ENCODE measurements around the gene UMOD.
"Not testable (repeated sequence)": the region's sequence is repeated elsewhere in the genome, so short reads cannot be mapped to it uniquely, and the experiment has no call there.

UMOD gene

DNA sequence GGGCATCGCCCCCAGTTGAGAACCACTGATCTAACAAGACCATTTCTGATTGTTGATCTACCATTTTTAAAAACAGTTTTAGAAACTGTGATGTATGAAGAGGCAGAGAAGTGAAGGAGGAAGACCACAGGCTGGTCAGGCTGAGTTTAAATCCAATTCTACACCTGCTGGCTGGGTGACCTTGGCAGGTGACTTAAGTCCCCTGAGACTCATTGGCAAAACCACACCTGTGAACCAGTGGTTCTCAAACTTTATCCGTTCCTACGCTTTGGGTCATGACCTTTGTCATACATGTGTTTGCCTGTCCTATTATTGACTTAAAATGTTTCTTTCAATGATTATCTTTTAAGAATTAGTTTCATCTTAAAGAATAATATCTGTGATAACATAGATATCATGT lies 27.5 kb downstream of the UMOD start:
- no peak overlapping the region for H3K27ac ChIP-seq
- H3K4me3 ChIP-seq: no peak overlapping the region

DNA sequence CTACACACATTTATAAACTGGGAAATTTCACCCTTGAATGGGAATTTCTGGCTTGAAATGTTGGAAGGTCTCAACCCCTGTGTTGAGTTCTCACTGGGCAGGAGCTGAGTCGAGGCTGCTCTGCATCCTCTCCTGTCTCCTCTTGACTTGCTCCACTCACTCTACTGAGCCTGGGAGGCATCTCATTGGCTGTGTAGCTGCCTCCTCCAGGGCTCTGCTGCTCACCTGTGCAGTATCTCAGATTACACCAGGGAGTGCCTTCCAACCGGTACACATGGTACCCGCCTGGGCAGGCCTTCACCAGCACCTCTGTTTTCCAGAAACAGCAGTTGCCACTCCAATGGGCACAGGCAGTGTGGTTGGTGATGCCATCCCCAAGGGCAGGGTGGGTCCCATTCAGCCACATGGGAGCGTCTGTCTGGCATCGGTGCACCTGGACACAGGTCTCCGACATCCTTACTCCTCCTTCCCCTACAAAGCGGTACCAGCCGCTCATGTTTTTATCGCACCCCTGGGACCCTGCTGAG lies 28.9 kb downstream of the UMOD start:
- Histone ChIP-seq H3K27ac (no peak overlapping the region), H3K4me3 (no peak overlapping the region)

DNA sequence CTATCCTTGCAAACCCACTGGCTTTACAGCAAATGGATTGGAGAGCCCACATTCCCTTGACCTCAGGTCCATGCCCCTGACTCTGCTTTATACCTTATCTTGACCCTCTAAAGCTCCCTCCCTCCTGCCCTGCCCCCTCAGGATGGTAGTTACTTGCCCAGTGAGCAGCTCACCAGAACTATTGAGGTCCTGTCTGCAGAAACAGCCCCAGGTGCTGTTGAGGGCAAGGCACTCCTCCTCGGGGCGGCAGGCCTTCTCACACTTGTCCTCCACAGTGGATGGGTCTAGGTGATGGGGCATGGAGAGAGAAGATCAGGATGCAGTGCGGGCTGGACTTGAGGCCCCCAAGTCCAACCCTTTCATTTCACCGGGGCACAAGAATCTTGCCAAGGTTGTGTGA lies 29.8 kb downstream of the UMOD start:
- H3K27ac ChIP-seq: no peak overlapping the region
- no peak overlapping the region for H3K4me3 ChIP-seq

DNA sequence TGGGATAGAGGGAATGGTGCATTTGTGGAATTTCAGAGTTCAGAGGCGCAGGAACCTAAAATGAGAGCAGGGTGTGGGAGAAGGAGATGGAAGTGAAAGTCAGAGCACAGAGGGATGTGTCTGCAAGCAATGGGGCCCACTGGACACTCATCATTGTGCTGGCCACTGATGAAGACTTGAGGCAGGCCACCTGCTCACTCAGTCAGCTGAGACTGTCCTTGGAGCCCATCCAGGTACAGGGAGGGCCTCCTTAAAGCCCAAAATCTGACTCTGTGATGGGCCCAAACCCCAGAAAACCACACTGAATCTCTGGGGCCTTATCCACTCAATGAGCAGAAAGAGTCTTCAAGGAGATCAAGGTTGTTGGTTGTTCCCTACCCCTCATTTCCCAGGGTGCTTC lies 30.8 kb downstream of the UMOD start:
- no peak overlapping the region for H3K4me3 ChIP-seq
- no peak overlapping the region for H3K27ac ChIP-seq

DNA sequence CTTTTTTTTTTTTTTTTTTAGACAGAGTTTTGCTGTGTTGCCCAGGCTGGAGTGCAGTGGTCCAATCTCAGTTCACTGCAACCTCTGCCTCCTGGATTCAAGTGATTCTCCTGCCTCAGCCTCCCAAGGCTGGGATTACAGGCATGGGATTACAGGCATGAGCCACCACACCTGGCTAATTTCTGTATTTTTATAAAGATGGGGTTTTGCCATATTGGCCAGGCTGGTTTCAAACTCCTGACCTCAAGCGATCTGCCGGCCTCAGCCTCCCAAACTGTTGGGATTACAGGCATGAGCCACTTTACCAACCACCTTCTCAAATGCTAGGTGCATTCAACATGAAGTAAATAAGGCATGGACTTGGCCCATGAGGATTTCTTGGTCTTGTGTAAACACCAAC lies 31.5 kb downstream of the UMOD start:
- not testable (repeated sequence) for H3K4me3 ChIP-seq, H3K27ac ChIP-seq

DNA sequence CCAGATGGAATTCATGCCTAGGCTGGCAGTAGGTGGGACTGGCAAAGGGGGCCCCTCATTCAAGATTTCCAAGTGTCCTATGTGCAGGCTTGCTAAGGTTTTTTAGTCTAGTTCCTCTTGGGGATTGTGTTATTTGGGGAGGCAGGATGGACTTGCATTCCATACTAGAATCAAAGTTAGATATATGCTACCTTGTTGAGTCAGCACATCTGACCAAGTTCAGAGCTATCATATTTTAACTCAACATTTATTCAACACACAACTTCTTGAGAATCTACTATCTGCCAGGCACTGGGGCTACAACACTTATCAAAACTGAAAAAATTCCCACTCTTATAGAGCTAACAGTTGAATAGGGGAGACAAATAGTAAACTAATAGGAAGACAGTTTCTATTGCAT lies 31.9 kb downstream of the UMOD start:
- H3K27ac ChIP-seq: no peak overlapping the region
- no peak overlapping the region for H3K4me3 ChIP-seq

DNA sequence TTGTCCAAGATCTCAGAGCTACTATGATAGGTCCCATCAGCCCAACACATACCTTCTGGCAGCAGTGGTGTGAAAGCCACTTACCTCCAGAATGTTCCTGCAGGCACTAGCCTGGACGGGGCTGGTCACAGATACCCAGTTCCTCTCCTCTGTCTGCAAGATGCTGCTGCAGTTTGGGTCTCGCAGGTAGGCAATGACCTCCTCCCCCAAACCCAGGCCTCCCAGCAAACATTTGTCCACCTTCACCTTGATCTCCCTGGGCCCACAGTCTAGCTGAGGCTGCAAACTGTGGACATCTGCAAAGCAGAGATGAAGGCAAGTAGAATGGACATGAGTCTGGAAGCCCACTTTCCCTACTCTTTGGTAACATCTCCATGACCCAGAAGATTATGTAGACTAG lies 32.3 kb downstream of the UMOD start:
- no peak overlapping the region for H3K27ac ChIP-seq
- H3K4me3 ChIP-seq: no peak overlapping the region

DNA sequence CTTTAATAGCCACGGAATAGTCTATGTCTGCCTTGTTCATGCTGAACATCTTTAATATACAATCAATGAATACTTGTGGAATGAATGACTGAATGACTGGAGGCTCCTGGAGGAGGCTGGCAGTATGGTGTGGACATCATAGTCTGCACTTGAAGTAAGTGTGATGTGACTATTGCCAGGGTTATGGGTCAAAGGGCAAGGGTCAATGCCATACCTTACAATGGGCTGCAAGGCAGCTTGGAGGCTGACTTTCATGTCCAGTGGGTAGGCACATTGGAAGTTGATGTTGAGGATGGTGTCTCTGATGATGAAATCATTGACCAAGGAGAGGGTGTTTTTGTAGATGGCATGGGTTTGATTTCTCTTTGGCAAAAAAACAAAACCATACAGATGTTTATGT lies 33.1 kb downstream of the UMOD start:
- H3K4me3 ChIP-seq: no peak overlapping the region

DNA sequence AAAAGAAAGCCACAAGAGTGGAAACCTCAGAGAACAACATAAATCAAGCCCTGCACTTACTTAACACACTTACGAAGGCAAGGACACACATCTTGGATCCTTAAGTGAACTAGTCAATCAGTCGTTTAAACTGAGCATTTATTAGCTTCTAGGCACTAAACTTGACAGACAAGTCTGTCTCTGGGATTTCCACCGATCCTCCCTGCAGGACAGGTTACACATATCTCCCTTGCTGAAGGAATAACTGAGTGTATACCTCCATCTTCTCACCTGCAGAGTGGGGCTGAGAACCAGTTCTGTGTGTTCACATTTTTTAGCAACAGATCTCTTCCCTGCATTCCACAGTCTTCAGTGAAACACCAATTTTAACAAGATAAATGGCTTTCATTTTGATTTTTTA lies 34.1 kb downstream of the UMOD start:
- Histone ChIP-seq H3K27ac (no peak overlapping the region), H3K4me3 (no peak overlapping the region)

More for the DNA sequence above, 33.1 kb downstream of the UMOD start:
- no peak overlapping the region for H3K27ac ChIP-seq

DNA sequence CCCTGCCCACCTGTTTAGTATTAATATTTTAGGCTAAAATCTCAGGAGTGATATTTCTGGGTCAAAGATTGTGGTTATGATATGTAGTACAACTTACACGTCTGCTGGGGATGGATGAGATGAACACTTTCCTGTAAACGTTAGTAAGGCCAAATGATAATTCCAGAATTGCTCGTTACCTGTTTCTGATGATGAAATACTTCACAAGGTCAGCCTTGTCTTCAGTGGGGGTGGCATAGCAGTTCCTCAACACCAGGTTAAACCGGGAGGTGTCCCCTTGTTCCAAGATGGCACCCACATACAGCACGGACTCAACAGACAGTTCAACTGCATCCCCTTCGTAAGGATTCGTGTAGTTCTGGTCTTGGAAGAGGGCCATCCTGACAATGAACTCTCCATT lies 34.5 kb downstream of the UMOD start:
- no peak overlapping the region for H3K27ac ChIP-seq
- H3K4me3 ChIP-seq: no peak overlapping the region

DNA sequence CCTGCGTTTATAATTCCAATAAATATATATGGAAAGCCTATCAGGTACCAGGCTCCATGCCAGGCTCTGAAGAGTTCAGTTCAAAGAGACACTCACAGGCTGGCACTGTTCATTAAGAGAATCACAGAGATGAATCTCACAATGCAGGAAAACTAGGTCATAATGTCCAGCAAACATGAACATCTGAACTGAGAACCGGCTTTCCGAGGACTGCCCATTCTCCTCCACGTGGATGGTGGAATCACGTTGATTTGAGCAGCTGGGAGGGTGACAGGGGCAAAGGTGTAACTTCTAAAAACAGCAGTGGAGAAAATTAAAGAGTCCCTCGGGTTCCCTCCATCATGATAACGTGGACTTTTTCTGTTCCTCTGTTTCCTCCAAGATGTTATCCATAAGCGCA lies 35.4 kb downstream of the UMOD start:
- no peak overlapping the region for H3K4me3 ChIP-seq

DNA sequence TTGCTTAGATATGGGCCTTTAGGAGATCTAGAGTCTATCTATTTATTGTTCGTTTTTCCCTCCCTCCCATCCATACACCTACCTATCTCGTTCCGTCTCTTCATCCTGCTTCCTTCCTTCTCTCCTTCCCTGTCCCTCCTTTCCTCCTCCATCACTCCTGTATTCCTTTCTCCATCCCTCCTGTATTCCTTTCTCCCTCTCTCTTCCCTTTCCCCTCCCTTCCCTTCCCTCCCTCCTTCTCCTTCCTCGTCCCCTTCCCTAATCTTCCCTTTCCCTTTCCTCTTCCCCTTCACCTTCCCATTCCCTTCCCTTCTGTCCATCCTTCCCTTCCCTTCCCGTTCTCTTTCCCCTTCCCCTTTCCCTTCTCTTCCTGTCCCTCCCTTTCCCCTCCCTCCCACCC lies 35.8 kb downstream of the UMOD start:
- Histone ChIP-seq H3K4me3 (no peak overlapping the region), H3K27ac (no peak overlapping the region)

More for the DNA sequence above, 35.4 kb downstream of the UMOD start:
- H3K27ac ChIP-seq: no peak overlapping the region

DNA sequence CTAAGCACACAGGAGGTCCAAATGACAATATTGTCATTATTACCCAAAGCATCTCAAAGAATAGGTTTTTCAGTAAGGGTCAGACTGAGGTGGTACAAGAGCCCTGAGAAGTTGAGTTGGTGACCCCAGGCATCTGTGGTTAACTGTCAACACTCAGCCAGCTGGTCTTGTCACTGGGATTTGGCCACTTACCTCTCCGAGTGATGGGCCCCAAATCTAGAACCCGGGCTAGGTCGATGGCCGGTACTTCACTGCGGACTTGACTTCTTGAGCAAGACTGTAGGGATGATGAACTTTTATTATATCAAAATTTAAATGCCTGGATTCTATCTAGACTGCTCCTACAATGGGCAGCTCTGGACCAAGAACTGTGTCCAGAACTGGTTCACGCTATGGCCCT lies 36.8 kb downstream of the UMOD start:
- no peak overlapping the region for H3K27ac ChIP-seq
- no peak overlapping the region for H3K4me3 ChIP-seq

DNA sequence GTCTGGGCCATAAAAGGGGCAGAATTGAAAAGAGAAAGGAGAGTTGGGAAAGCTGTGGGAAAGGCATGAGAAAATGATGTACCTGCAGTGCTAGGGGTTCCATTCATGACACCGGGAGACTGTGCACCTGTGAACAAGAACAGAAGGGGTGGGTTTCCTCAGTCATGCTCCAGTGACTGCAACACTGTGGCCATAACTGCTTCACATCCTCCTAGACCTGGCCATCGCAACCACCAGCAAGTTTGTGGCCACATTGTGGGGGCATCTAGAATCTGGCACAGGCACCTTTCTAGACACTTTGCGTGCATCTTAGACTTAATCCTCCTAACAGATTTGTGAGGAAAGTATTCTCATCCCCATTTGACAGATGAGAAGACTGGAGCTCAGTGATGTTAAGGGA lies 37.9 kb downstream of the UMOD start:
- no peak overlapping the region for H3K27ac ChIP-seq

DNA sequence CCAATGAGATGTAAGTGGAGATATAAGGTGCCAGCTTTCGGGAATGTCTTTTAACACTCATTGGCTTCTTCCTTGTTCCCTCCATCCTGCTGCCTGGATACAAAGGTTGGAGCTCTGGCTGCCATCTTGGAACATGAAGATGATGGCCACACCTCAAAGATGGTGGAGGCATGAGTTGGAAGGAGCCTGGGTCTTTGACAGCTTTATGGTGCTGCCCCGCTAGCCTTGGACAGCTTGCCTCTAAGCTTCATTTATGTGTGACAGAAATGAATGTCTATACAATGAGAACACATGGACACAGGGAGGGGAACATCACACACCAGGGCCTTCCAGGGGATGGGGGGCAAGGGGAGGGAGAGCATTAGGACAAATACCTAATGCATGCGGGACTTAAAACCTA lies 38.8 kb downstream of the UMOD start:
- Histone ChIP-seq H3K4me3 (no peak overlapping the region), H3K27ac (no peak overlapping the region)

More for the DNA sequence above, 37.9 kb downstream of the UMOD start:
- H3K4me3 ChIP-seq: no peak overlapping the region

DNA sequence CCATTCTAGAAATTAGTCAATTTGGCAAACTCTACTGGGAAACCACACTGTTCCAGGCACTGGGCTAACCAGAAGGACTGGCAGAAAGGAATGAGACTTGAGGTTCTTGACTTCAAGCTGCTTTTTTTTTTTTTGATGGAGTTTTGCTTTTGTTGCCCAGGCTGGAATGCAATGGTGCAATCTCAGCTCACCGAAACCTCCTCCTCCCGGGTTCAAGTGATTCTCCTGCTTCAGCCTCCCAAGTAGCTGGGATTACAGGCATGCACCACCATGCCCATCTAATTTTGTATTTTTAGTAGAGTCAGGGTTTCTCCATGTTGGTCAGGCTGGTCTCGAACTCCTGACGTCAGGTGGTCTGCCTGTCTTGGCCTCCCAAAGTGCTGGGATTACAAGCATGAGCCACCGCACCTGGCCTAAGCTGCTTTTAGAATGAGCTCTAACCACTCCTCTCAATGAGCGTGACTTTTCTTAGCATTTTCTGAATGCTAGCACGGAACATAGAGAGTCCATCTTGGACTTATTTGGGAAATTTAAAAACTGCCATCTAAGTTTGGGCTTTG lies 39.9 kb downstream of the UMOD start:
- not testable (repeated sequence) for H3K4me3 ChIP-seq, H3K27ac ChIP-seq

DNA sequence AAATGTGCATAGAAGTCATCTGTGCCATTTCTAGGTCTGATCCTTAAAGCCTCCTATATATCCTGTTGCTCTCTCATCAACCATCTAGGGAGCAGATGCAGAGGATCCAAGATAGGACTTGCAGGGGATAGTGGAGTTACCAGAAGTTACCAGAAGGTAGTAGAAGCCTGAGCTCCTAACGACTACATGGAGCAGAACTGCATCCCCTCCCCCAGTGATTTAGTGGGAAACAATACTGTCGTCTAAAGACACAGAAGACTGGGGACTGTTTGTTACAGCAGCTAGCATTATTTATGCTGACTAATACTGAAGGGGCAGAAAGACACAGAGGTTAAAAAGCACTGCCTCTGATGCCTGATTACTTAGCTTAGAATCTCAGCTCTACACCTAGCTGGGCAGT lies 41.0 kb downstream of the UMOD start:
- no peak overlapping the region for H3K27ac ChIP-seq
- H3K4me3 ChIP-seq: no peak overlapping the region

DNA sequence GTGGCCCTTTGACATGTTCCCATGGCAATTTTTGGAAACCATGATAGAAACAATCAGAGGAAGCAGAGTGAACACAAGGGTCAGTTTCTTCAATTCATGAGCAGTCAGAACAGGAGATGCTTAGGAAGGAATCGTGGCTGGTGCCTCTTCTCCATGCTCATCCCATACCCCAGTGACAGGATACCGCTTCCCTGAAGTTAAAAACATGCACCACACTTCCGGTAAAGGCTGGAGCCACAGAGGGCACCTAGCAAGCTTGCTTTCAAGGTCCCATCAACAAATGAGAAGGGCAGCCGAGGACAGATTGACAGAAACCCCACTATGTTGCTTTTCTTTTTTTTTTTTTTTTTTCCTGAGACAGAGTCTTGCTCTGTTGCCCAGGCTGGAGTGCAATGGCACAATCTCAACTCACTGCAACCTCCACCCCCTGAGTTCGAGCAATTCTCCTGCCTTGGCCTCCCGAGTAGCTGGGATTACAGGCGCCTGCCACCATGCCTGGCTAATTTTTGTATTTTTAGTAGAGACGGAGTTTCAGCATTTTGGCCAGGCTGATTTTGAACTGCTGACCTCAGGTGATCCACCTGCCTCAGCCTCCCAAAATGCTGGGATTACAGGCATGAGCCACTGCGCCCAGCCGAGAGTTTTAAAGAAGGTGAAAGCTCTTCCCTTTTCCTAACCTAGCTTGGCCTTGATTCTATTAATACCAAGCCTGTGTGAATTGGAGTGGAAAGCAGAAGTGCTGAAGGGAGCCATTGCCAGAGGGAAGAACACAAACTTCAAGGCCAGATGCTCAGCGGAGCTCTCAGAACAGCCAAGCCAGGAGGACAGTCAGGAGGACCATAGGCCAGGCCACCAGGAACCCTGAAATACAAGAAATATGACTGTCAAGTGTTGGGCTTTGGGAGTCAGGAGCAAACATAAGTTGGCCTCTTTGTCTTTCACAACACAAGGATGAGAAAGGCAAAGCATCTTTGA lies 41.8 kb downstream of the UMOD start:
- no peak overlapping the region for H3K4me3 ChIP-seq

DNA sequence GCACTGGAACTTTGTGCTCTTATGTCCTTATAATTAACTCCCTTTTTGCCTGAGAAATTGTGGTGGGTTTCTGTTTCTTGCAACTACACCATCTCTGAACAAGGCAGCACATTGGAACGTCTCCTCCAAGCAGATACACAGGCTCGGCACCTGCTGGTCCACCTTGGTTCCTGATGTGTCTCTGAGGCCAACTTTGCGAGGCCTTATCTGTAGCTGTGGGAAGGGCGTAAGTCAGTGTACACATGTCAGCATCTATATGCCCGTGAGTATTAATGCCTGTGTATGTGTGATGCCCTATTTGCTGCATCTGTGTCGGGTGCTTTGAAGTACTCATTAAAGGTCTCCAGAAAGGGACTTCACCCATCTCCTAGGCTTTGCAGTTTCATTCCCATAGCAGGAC lies 42.7 kb downstream of the UMOD start:
- Histone ChIP-seq H3K4me3 (no peak overlapping the region), H3K27ac (no peak overlapping the region)

More for the DNA sequence above, 41.8 kb downstream of the UMOD start:
- no peak overlapping the region for H3K27ac ChIP-seq

DNA sequence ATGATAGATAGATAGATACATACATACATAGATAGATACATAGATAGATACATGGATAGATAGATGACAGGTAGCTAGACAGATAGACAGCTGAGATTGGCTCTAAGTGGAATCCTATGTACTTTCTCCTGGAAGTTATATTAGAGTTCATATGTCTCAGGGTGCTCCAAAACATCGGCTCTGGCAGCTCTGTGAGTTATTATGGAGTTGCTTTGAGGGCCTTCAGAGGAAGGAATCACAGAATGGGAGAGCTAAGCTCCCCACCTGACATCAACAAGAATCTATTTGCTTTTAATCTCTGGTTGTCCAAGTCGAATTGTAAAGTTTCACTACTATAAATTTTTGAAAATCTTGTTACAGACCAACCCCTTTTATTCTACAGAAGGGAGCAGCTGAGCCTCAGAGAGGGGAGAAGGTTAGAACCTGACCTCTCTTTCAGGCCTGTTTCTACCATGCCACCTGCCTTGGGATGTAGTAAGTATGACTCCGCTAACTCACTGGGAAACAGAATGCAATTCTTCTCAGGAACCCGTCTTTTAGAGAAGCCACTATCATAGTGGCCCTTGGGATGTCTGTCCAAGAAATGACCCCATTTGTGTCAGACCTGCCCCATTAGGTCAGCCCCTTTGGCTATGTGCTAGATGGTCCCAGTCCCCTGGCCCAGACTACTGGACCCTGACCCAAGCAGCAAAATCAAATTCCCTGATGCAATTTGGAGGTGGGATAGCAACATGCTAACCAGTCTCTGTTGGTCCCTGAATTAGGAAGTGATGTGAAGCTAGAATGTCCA lies 43.5 kb downstream of the UMOD start:
- Histone ChIP-seq H3K4me3 (no peak overlapping the region), H3K27ac (no peak overlapping the region)

All from skin epidermis (tissue), 12 donors.